HG03354 (cell line): ENCODE results near the gene ITPR2.
A peak's percentile ranks its signal among the peaks of the same experiment; 100 is the strongest.

ENCODE experiments used
- ATAC-seq: cut with Tn5 transposase; IDR thresholded peaks from one replicate; pipeline ENCODE4 v1.9.1; 2021; ENCODE audit warnings: mild to moderate bottlenecking; ENCODE audit not compliant: unreplicated experiment, poor library complexity, severe bottlenecking

ITPR2 gene

GRCh38 chr12:26717757-26718156 lies 115.2 kb downstream of the ITPR2 start:
- ATAC-seq, result no peak

- no peak for ATAC-seq
These were observed 117.8 kb downstream of the ITPR2 start for GRCh38 chr12:26715232-26715631.

- ATAC-seq, result peak; percentile 85
These were observed 119.1 kb downstream of the ITPR2 start for GRCh38 chr12:26713885-26714383.

DNA sequence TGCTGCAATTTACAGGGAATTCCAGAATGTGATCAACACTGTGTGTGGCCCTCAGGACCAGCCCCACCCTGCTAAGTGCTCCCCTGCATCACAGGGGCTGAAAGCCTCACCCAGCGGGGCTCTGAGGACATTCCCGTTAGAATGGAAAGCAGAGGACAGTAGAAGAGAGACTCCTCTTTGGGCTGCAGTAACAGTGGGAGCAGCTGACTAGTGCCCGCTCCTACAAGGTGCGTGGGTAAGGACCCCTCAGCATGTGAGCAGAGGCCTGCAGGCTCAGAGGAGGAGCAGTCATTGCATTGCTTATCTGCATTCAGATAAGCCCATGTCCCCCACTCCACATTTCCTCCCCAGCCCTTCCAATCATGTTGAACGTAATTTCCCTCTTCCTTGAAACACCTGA lies 120.1 kb downstream of the ITPR2 start:
- ATAC-seq, result no peak

- no peak for ATAC-seq
These were observed 121.4 kb downstream of the ITPR2 start for GRCh38 chr12:26711569-26711968.

DNA sequence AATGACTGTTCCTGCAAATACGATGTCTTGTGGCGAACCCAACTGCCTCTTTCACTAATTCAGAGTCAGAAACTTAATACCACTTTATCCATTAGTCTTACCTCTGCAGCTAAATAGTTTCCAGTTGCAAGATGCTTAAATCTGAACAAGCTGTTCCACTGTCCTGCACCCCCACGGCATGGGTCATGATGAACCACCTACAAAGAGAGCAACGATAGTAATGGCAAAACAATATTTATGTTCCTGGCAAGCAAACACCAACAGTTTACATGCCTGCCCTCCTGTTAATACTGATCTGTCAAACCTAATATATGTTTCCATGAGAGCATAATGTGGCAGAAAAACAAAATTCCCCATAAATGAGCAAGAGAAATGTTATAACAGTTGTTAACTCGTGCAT lies 121.9 kb downstream of the ITPR2 start:
- ATAC-seq, result no peak

DNA sequence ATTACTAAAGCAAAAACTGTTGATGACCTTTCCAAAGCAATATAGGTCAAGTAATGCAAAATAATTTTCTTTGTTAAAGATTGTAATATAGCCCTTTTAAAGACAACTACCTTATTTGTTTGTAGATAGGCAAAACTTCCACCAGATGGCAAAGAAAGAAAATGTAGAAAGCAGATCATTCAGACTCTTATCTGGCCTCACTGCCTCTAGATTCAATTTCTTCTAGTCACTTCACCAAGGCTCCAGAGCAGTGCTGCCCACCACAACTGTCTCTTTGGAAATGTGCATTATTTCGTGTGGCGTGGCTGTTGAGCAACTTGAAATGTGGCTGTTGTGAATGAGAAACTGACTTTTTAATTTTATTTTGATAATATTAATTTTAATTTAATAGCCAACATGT lies 127.1 kb downstream of the ITPR2 start:
- ATAC-seq, result no peak

DNA sequence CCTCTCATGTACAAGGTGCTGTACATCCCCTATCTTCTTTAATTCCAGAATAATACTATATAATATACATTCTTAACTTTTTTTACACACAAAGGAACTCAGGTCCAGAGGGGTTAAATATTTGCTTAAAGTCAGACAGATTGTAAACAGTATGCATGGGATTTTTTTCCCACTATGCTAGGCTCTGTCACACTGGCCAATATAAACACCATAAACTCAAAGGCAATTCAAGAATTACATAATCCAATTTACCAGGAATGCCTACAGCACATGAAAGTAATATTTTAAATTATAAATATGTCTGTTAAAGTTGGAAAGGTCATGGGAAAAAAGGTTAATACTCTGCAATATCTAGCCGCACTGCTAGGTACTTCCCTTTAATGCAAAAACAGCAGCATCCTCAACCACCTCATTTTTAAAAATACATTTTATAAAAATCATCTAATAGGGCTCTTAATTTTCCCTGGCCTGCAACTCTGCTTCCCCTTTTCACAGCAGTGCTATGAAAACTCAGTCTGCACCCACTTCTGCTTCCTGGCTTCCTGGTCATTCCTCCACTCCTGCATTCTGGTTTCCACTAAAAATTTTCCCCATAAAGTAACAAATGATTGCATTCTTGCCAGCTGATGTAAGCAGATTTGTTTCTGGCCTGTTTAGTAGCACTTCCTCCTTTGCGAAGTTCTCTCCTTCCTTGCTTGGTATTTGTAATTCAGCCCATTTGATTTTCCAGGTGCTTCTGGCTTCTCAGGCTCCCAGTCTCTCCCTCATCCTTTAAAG lies 128.1 kb downstream of the ITPR2 start:
- no peak for ATAC-seq

GRCh38 chr12:26704214-26704613 lies 128.8 kb downstream of the ITPR2 start:
- no peak for ATAC-seq

- no peak for ATAC-seq
These were observed 130.3 kb downstream of the ITPR2 start for GRCh38 chr12:26702741-26703140.

- ATAC-seq, result no peak
These were observed 131.3 kb downstream of the ITPR2 start for GRCh38 chr12:26701604-26702215.

DNA sequence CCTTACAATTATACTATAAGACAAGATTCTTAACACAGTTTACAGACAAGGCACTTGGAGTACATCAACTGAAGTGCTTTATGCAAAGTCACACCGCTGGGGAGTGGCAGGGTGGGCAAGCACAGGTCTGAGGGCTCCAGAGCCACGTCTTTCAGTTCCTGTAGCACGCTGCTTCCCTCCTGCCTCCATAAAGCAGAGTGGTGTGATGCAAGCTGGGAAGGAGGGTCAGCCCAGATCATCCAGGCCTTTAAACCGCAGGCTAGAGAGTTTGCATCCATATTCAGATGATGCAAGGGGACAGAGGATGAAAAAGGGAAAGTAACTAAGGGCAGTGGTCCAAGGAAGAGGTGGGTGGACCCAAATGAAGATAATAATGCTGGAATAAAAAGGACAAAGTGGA lies 132.6 kb downstream of the ITPR2 start:
- no peak for ATAC-seq

DNA sequence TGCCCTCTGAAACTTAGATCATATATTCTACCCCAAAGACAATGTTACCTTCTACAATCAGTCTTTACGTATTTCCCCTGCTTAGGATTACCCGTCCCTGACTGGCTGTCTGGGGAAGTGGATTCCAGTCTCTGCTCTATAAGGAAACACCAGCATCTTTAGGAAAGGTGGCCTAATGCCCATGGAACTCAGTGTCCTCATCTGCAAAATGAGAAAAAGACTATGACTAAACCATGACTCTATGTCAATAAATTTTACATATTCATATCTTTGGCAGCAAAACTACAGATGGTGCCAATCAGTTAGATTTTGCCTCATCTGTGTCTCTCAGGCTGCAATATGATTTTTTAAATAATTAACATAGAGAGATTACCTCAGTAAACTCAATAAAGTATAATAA lies 133.8 kb downstream of the ITPR2 start:
- ATAC-seq, result no peak

DNA sequence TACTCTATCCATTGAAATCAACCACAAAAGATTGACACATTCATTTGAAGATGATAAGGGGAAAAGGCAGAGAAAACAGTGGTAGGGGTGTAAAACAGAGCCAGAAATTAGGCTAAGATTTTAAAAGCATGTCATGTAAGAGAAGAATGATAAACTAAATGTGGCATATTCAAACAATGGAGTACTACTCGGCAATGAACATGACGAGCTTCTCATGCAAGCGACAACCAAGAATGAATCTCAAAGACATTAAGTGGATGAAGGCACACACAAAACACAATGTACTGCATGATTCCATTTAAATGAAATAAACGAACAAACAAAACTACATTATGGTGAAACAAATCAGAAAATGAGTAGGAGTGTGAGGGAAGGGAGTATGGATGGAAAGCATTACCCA lies 134.8 kb downstream of the ITPR2 start:
- ATAC-seq, result no peak

DNA sequence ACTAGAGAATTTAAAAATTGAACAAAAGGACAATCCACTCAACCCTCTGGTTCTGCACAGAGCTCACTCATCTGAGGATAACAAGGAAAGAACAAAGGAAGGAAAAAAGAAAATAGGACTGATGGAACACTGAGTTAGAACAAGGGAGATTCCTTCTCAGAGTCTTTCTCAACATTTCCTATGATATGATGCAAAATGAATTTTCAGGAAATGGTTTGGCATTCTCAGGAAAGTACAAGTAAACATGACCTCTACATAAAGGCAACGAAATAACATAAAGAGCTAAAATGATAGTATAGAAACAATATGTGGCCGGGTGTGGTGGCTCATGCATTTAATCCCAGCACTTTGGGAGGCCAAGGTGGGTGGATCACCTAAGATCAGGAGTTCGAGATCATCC lies 135.8 kb downstream of the ITPR2 start:
- no peak for ATAC-seq

DNA sequence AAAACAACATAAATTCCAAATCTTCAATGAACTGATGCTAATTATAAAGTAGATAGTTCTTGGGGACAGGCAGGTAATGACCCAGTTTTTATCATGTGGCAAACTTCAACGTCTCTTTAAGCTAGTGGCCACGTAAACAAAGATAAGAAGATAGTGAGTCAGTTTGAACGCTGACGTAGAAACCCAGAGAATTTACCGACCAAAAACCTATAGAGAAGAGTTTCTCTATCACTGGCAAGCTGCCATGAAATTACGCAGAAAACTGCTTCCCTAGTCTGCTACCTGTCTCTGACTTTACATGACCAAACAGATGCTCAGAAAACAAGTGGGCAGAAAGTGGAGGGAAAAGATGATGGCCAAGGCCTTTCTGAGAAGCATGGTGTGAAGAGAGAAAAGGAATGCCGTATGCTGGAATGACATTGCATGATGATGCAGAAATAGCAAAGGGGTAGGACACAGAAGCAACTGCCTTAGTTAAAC lies 136.3 kb downstream of the ITPR2 start:
- ATAC-seq, result no peak

GRCh38 chr12:26696048-26696612 lies 136.9 kb downstream of the ITPR2 start:
- no peak for ATAC-seq

DNA sequence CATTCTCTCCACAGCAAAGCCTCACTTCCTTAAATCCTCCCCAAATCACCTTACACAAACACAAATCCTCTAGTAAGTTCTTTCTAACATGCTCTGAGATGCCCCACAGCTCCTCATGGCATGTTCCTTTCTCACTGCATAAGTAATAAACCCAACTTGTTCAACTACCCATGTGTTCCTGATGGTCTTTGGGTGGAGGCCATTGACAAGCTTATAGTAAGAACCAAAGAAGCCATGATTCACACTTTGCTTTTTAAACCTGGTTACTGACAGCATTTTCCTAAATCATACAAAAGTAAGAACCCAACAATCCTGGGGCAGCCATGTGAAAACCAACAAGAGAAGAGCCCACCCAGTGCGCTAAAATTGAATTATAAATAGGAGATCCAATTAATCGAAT lies 138.6 kb downstream of the ITPR2 start:
- ATAC-seq, result no peak

GRCh38 chr12:26692407-26692806 lies 140.6 kb downstream of the ITPR2 start:
- ATAC-seq, result no peak

DNA sequence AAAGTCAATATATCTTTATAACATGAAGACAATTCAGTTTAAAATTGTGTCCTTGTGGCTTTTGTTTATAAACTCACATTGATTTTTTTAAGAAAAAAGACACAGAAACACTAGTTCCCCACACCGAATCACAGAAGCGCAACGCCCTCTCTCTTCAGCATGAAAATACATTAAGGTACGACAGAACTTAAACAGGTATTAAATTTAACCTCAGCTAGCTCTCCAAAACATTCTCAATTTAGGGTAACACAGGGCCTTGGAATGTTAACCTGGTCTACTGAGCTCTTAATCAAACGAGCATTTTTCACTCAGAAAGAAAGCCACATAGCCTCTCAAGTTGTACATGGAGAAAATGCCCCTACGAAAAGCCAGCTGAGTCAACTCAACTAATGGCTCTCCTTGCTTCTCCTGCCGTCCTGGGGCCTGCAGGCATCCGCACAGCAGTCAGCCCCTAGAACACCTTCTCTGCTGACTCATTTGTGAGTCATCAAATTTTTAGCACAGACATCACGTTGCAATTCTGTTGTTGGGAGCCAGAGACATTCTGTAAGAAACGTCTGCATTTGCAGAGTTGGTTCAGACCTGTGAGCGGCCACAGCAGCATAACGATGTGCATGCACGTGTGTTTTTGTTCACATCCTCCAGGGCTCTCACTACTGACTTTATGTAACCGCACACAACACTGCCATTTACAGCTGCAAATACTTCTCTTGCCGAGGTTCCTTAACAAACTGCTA lies 141.6 kb downstream of the ITPR2 start:
- ATAC-seq, result no peak
